K562 (cell line): ENCODE measurements around the gene GLTP. TPM values are rescaled to one million over a fixed set of nuclear protein-coding genes. Genes with fewer than 3 reads are reported as not detected.

Experiments used
- ATAC-seq: fragments of 200-7000 bp; cut with Tn5 transposase; 3 replicates; pipeline ENCODE4 v1.9.1; 2020; ENCODE audit warnings: moderate library complexity
- BruUV-seq: library from RNA; stranded (reverse); fragments of 400-500 nt; replicated peaks from 2 replicates; lab custom pipeline; 2021; lab: Mats Ljungman, UMichigan
- CTCF ChIA-PET: fragments of 300-600 bp; formaldehyde crosslinking; extraction: SDS; loops from one replicate; lab custom pipeline; 2021; ENCODE audit warnings: low intra/inter-chr PET ratio; lab: Yijun Ruan, JAX
- POLR2A ChIA-PET: fragments of 300-600, 350-650 bp; sonication (Branson Sonifier 250); formaldehyde crosslinking; extraction: SDS; loops from one replicate; lab custom pipeline; 2021; ENCODE audit warnings: antibody characterized with exemption, inconsistent platforms; lab: Yijun Ruan, JAX
- DNase-seq, 4 experiments: peaks; one replicate each; pipeline versions ENCODE4 v3.0.0 to v3.0.0-alpha.2; 2011 to 2018; ENCODE audit warnings: low spot score in 3 of 4, mixed read lengths in 3 of 4; ENCODE audit errors: extremely low read depth in 1 of 4
- FAIRE-seq: peaks from 2 replicates; lab custom pipeline; 2011; peaks lifted over from hg19 to GRCh38; lab: Jason Lieb, UNC
- H2AFZ ChIP-seq: 2 replicates; pipeline ENCODE4 v1.6.0; 2011; ENCODE audit warnings: low read depth, low read length, control low read depth, inconsistent platforms
- H3K27ac ChIP-seq: fragments of 200-600 bp; 3 replicates; pipeline ENCODE4 v1.8.0; 2011; ENCODE audit warnings: low read depth, mild to moderate bottlenecking, control low read depth, inconsistent platforms, low read length, moderate library complexity, mixed read lengths; ENCODE audit errors: extremely low read depth
- H3K27me3 ChIP-seq, 2 experiments: fragments of 300-600 bp in 1 of 2; 2 replicates in 1 of 2; 3 replicates in 1 of 2; pipeline versions ENCODE4 v1.6.0 to v1.8.0; 2011; ENCODE audit warnings: inconsistent platforms in 2 of 2, low read length in 2 of 2, mild to moderate bottlenecking in 1 of 2, mixed read lengths in 1 of 2, moderate library complexity in 1 of 2; ENCODE audit not compliant: control insufficient read depth in 2 of 2, insufficient read depth in 2 of 2
- H3K36me3 ChIP-seq: fragments of 300-600 bp; 3 replicates; pipeline ENCODE4 v1.8.0; 2011; ENCODE audit warnings: mild to moderate bottlenecking, low read length, inconsistent platforms; ENCODE audit not compliant: control insufficient read depth, insufficient read depth
- H3K4me1 ChIP-seq, 2 experiments: fragments of 200-600 bp in 1 of 2; replicated peaks in 1 of 2; 2 replicates in 1 of 2; 3 replicates in 1 of 2; pipeline versions ENCODE4 v1.5.1 to v1.8.0; 2011; ENCODE audit warnings: inconsistent platforms in 2 of 2, low read length in 2 of 2, mild to moderate bottlenecking in 1 of 2, mixed read lengths in 1 of 2, moderate library complexity in 1 of 2; ENCODE audit not compliant: control insufficient read depth in 2 of 2, insufficient read depth in 2 of 2
- H3K4me2 ChIP-seq: 2 replicates; pipeline ENCODE4 v1.6.1; 2011; ENCODE audit warnings: low read length, control low read depth, inconsistent platforms, mixed read lengths; ENCODE audit not compliant: insufficient read depth
- H3K4me3 ChIP-seq: fragments of 200-600 bp; sonication (generic), shearing (Covaris generic); 2 replicates; pipeline ENCODE4 v1.5.1; 2016; ENCODE audit warnings: control low read depth, inconsistent platforms
- H3K79me2 ChIP-seq: fragments of 200-600 bp; 3 replicates; pipeline ENCODE4 v1.8.0; 2011; ENCODE audit warnings: low read length, inconsistent platforms; ENCODE audit not compliant: control insufficient read depth, insufficient read depth
- H3K9ac ChIP-seq, 2 experiments: 2 replicates each; pipeline versions ENCODE4 v1.6.0 to v1.6.1; 2011; ENCODE audit warnings: low read depth in 2 of 2, low read length in 2 of 2, control low read depth in 1 of 2, inconsistent platforms in 1 of 2, mild to moderate bottlenecking in 1 of 2, mixed read lengths in 1 of 2; ENCODE audit not compliant: insufficient read depth in 1 of 2
- H3K9me1 ChIP-seq: one replicate; pipeline ENCODE4 v1.6.0; 2011; ENCODE audit warnings: inconsistent platforms, mild to moderate bottlenecking, low read length, moderate library complexity; ENCODE audit not compliant: control insufficient read depth, insufficient read depth
- H3K9me3 ChIP-seq: replicated peaks from 2 replicates; pipeline ENCODE4 v1.5.1; 2011; ENCODE audit warnings: low read depth, low read length, inconsistent platforms; ENCODE audit not compliant: control insufficient read depth, insufficient read depth
- H4K20me1 ChIP-seq: replicated peaks from 2 replicates; pipeline ENCODE4 v1.6.1; 2011; ENCODE audit warnings: low read length, inconsistent platforms, mixed read lengths; ENCODE audit not compliant: control insufficient read depth, insufficient read depth
- CGGBP1 ChIP-seq: fragments of 250-450 bp; sonication (Bioruptor Pico); IDR thresholded peaks from 2 replicates; pipeline ENCODE4 v1.9.0; 2021; ENCODE audit warnings: mild to moderate bottlenecking
- FOXP1 ChIP-seq: sonication (generic); formaldehyde crosslinking; IDR thresholded peaks from 2 replicates; pipeline ENCODE4 v1.8.0; 2022; ENCODE audit warnings: mild to moderate bottlenecking, missing genetic modification reagents
- KAT7 ChIP-seq: sonication (generic); formaldehyde crosslinking; IDR thresholded peaks from 2 replicates; pipeline ENCODE4 v1.8.0; 2022; ENCODE audit warnings: missing genetic modification reagents, mild to moderate bottlenecking, borderline replicate concordance
- MCM2 ChIP-seq: fragments of 450-650 bp; IDR thresholded peaks from 2 replicates; pipeline ENCODE4 v1.6.1; 2017; ENCODE audit warnings: low read depth, mild to moderate bottlenecking
- PHF20 ChIP-seq: fragments of 450-650 bp; IDR thresholded peaks from 2 replicates; pipeline ENCODE4 v1.6.1; 2018; ENCODE audit not compliant: partially characterized antibody
- SMC3 ChIP-seq: conservative IDR thresholded peaks from 2 replicates; pipeline ENCODE4 v1.6.1; 2011; ENCODE audit warnings: low read depth, low read length, improper control_type of control experiment; ENCODE audit not compliant: insufficient read depth
- SPI1 ChIP-seq: IDR thresholded peaks from 2 replicates; pipeline ENCODE4 v1.6.1; 2011; ENCODE audit warnings: low read depth, low read length, control low read depth, borderline replicate concordance
- XRCC4 ChIP-seq: IDR thresholded peaks from one replicate; pipeline ENCODE4 v1.6.1; 2011; ENCODE audit not compliant: insufficient read depth, insufficient read length; ENCODE audit errors: extremely low read depth
- YY1 ChIP-seq, 3 experiments: IDR thresholded peaks; 2 replicates each; pipeline ENCODE4 v1.6.1; 2011; ENCODE audit warnings: low read length in 2 of 3, mild to moderate bottlenecking in 2 of 3, moderate library complexity in 2 of 3, borderline replicate concordance in 1 of 3, control low read depth in 1 of 3, low read depth in 1 of 3; ENCODE audit not compliant: insufficient read depth in 3 of 3, insufficient replicate concordance in 2 of 3, control insufficient read depth in 1 of 3, insufficient read length in 1 of 3; ENCODE audit errors: extremely low read depth in 1 of 3
- ZNF639 ChIP-seq, 2 experiments: fragments of 200-800 bp in 1 of 2; sonication (Bioruptor generic) in 1 of 2; sonication (generic) in 1 of 2; formaldehyde crosslinking in 1 of 2; IDR thresholded peaks in 1 of 2; conservative IDR thresholded peaks in 1 of 2; 2 replicates each; pipeline versions ENCODE4 v1.5.0 to v1.6.1; 2016 to 2020; ENCODE audit warnings: missing compliant biosample characterization in 1 of 2, missing genetic modification characterization in 1 of 2, missing genetic modification reagents in 1 of 2
- ZNF766 ChIP-seq: fragments of 200-800 bp; sonication (Bioruptor generic); conservative IDR thresholded peaks from 2 replicates; pipeline ENCODE4 v1.6.1; 2016; ENCODE audit warnings: missing genetic modification characterization, missing compliant biosample characterization
- WGBS: fragments of 100-300 bp; shearing (Covaris generic); methylation state at CpG from one replicate; pipeline ENCODE4 v1.1.6; 2016; ENCODE audit warnings: low coverage, mixed read lengths; ENCODE audit not compliant: insufficient coverage; ENCODE audit errors: missing lambda C conversion rate; 5-methylcytosine and 5-hydroxymethylcytosine counted together
- in situ Hi-C: fragments of 300-500 bp; cut with MboI; formaldehyde crosslinking; loops from 4 replicates; pipeline ENCODE4 v1.15.0; 2018; ENCODE audit warnings: inconsistent platforms, mixed read lengths
- intact Hi-C: fragments of 100-400 bp; cut with micrococcal nuclease; formaldehyde crosslinking; loops from 2 replicates; pipeline ENCODE4 v1.14.2; 2022
- polyA plus RNA-seq, 8 experiments: library from polyadenylated mRNA; depleted of rRNA in 4 of 8; stranded (reverse) in 5 of 8; unstranded in 3 of 8; fragments of >200 nt; fragmentation: Nextera tagmentation in 2 of 8; fragmentation: Illumina TruSeq in 1 of 8; extraction: Ambion mirVana in 2 of 8; extraction: Trizol in 1 of 8; gene quantifications; 2 replicates each; pipeline versions ENCODE4 v1.2.1 to v1.2.3, GENCODE V29; 2011 to 2014; ENCODE audit warnings: inconsistent platforms in 1 of 8, missing spikeins in 1 of 8
- total RNA-seq, 7 experiments: library from RNA; depleted of rRNA in 6 of 7; stranded (reverse); fragments of >200 nt in 6 of 7; fragmentation: Illumina TruSeq in 2 of 7; extraction: Trizol in 2 of 7; gene quantifications; 2 replicates each; pipeline versions ENCODE4 v1.2.1 to v1.2.3, GENCODE V29; 2011 to 2021; ENCODE audit warnings: low replicate concordance in 1 of 7

The GLTP gene
- total and polyA plus RNA-seq, 9 of the 15 experiments (the other 6 are each of a cell fraction or from before 2014, with no cell fraction given) = 4.4 to 8.3 (median 6.1) TPM

- no peaks in the 10 kb centered on the region for H3K79me2 ChIP-seq
Observed at GRCh38 chr12:109868182-109869051, 11.9 kb downstream of the GLTP start.

GRCh38 chr12:109864916-109865315, 15.4 kb downstream of the GLTP start:
- H3K9me1 ChIP-seq = no peaks in the 10 kb centered on the region
- H3K27ac ChIP-seq = no peak overlapping the region
- no peaks in the 10 kb centered on the region; a peak in 2 of 5 replicates for H3K4me1 ChIP-seq
- H4K20me1 ChIP-seq = no peaks in the 10 kb centered on the region
- no peak overlapping the region for H3K4me3 ChIP-seq
- DNase-seq = no peak
- peaks cover 0 to 14% of the 10 kb centered on the region in 2 experiments; a peak in 2 of 5 replicates for H3K27me3 ChIP-seq
- no peak overlapping the region for H3K4me2 ChIP-seq
- no peak overlapping the region for H3K9ac ChIP-seq
- intact Hi-C loops = no loop called here
- no peaks in the 10 kb centered on the region for H3K79me2 ChIP-seq
- no TSS peak for BruUV-seq
- in situ Hi-C loops = no loop called here
- no peak for FAIRE-seq
- no peak for ATAC-seq
- WGBS = 9% methylated on average over 3 of the region's 3 CpGs
- CTCF ChIA-PET = no interaction called here
- no peaks in the 10 kb centered on the region for H3K36me3 ChIP-seq
- no peak overlapping the region for H2AFZ ChIP-seq
- POLR2A ChIA-PET = interaction anchor here (0.6 kb wide), 2 partner anchors 270 to 797 kb away, joined by 3 read pairs; no protein-coding TSS in a partner anchor
- no peaks in the 10 kb centered on the region for H3K9me3 ChIP-seq
- TF ChIP-seq ZNF766 (CRISPR knock-in tag) = no peak
- TF ChIP-seq CGGBP1 (CRISPR knock-in tag) = no peak
- no peak for TF ChIP-seq KAT7
- no peak for TF ChIP-seq ZNF639 (CRISPR knock-in tag; conservative IDR thresholded peaks at IDR 0.05 in 1 of 2, IDR thresholded peaks at IDR 0.05 in 1 of 2)
- no peak for TF ChIP-seq YY1 (IDR thresholded peaks at IDR 0.05; ENCODE audit: borderline replicate concordance in 1 of 3, control insufficient read depth in 1 of 3, extremely low read depth in 1 of 3, insufficient read depth in 3 of 3, insufficient read length in 1 of 3, insufficient replicate concordance in 2 of 3, low read depth in 1 of 3, low read length in 2 of 3)

More at GRCh38 chr12:109868182-109869051, 11.9 kb downstream of the GLTP start:
- Histone ChIP-seq H4K20me1 (no peaks in the 10 kb centered on the region), H3K4me3 (no peak overlapping the region), H2AFZ (no peak overlapping the region), H3K4me2 (no peak overlapping the region), H3K4me1 (no peaks in the 10 kb centered on the region; a peak in 1 of 5 replicates), H3K9me3 (no peaks in the 10 kb centered on the region), H3K27ac (no peak overlapping the region), H3K36me3 (no peaks in the 10 kb centered on the region), H3K9me1 (no peaks in the 10 kb centered on the region), H3K27me3 (0 out of 5 replicates have a peak, but pooled peaks cover 0 to 7% of the 10 kb centered on the region in 2 experiments), H3K9ac (no peak overlapping the region)
- in situ Hi-C loops (no loop called here), intact Hi-C loops (no loop called here)
- WGBS = 26% methylated on average over 9 of the region's 9 CpGs
- BruUV-seq = no TSS peak
- ChIA-PET CTCF (no interaction called here), POLR2A (no interaction called here)
- no peak for DNase-seq
- peak; percentile 72 for FAIRE-seq
- TF ChIP-seq XRCC4 (no peak), FOXP1 (CRISPR knock-in tag) (no peak), PHF20 (no peak), MCM2 (no peak), SMC3 (no peak), SPI1 (peak; percentile 48; the same call in 1 of the 2 replicates)
- ATAC-seq = no peak
